GM21526 (cell line): ENCODE data around the gene GSK3A.

ENCODE experiments used
- ATAC-seq: cut with Tn5 transposase; IDR thresholded peaks from one replicate; pipeline ENCODE4 v1.9.1; 2021; ENCODE audit warnings: moderate library complexity; ENCODE audit not compliant: unreplicated experiment, low FRiP score

Gene GSK3A

GRCh38 chr19:42250666-42251531 lies 8.5 kb upstream of the GSK3A start:
- no peak for ATAC-seq

DNA sequence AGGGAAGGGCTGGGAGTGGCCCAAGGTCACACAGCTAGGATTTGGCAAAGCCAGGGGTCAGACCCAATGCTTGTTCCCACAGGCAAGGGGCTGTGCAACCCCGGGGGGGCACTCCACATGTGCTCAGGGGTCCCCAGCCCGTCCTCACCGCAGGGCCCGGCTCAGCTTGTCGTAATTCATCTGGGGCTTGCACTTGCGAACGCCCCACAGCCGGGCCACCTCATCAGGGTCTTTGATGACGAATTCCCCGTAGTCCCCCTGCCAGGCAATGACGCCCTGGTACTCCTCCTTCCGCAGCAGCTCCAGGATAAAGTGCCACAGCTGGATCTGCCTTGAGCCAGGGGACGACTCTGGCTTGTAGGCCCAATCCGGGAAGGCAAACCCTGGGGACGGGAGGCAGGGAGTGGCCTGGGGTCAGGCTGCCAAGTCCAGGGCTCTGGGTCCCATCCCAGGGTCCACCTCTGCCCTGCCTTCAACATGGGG lies 7.8 kb upstream of the GSK3A start:
- no peak for ATAC-seq

DNA sequence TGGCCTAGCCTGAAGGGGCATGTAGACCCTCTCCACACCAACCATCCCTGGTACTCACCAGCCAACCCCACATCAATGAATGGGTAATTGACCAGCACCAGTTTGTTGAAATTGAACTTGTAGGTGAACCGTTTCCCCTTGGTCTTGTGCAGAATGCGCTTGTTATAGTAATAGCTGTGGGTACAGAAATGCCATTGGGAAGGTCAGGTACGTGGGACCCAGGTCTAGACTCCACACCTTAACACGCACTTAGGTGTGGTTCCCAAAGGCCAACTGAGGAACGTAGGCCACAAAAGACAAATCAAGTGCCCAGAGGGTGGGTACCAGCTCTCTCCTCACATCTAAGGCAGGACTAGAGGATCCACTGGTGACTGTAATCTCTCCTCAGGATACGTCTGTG lies 7.4 kb upstream of the GSK3A start:
- no peak for ATAC-seq

GRCh38 chr19:42249149-42249750 lies 6.8 kb upstream of the GSK3A start:
- ATAC-seq, result no peak

DNA sequence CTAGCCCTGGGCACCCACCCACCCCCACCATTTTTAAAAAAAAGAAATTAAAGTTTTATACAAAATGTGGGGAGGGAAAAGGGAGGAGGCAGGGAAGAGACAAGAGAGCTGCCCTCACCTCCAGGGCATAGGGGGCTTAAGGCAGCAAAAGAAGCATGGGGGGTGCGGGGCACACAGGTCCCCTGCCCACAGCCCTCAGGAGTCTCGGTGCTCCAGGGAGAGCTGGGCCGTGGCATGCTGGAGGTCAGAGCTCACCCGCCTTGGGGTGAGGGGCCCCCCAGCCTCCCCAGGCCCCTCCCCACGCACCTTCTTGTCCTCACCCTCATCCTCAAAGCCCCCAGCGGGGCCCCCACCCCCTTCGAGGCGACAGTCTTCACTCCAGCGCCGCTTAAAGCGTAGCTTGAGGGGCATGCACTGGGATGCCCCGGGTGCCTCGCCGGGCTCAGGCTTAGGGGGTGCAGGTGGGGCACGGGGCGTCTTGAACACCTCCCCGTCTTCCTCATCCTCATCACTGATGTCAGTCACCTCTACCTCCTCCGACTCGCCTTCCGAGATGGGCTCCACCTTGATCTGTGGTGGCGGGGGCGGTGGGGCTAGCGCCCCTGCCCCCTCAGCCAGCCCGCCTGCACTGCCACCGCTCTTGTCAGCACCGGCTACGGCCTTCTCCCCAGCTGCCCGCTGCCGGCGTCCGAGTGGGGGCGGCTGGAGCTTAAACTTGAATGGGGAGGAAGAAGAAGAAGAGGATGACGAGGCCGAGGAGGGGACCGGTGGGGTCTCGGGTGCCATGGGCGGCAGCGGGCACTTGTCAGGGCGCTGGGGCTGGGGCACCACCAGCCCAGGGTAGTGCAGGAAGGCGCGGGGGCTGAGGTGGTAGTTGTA lies 6.1 kb upstream of the GSK3A start:
- ATAC-seq, result no peak

DNA sequence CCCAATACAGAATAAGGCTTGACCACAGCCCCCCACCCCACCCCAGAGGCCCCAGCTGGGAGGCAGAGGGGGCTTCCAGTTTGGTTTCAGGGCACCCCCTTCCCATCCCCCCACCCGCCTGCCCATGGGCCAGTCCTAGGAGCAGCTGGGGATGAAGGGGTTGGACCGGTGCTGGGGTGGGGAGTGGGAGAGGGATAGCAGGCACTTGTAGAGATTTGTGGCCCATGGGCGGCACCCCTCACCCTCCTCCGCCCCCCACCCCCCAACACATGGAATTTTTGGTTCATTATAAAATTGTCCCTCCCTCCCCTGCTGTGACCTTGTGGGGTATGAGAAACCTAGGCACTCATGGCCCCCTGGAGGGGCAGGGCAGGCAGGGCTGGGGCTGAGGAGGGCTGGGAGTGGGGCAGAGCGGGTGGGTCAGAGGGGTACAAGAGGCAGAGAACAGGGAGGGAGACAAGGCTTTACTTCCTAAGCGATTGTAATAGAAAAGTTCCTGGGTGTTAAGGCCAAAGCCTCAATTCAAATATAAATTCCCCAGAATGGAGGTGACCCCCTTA lies 5.3 kb upstream of the GSK3A start:
- ATAC-seq, result no peak

GRCh38 chr19:42246922-42247639 lies 4.7 kb upstream of the GSK3A start:
- ATAC-seq, result no peak

- no peak for ATAC-seq
Measured at GRCh38 chr19:42246143-42246921, 3.9 kb upstream of the GSK3A start.

- ATAC-seq, result no peak
Measured at GRCh38 chr19:42245231-42245630, 2.8 kb upstream of the GSK3A start.

DNA sequence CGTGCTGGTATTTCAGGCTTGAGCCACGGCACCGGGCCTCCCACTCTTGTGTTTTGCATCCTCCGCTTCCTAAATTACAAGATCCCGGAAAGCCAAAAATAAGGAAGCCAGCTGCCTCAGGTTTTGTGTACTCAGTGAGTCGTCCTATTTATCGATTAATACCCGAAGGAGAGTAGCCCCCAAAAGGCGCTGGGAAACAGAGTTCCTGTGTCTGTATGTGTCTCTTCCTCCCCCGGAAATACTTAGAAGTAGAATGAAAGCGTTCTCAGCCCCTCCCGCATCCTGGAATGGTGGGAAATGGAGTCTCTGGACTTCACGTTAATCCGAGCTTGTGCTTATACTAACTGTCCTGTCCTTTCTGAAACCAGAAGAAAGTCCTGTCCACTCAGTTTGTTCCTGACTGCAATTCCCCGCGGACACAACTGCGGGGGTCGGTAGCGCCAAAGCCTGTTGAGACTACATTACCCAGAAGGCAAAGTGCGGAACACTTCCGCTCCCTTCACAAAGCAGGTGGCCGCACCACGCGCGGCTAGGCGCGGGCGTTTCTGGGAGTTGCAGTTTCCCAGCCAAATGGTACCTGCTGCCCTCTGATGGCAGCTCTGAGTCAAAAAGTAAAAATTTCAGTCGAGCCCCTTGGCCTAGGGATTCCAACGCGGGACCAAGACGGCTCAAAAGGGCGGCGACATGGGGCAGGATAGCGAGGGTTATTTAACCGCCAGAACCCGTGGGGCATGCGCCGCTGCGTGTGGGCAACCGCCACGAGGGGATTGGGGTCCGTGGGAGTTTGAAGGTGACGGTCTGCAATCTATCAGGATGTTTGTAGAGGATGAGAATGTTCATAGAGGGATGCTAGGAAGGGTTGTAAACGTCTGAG lies 2.2 kb upstream of the GSK3A start:
- ATAC-seq, result no peak

- no peak for ATAC-seq
Measured at GRCh38 chr19:42242069-42242511, 312 bp downstream of the GSK3A start.

DNA sequence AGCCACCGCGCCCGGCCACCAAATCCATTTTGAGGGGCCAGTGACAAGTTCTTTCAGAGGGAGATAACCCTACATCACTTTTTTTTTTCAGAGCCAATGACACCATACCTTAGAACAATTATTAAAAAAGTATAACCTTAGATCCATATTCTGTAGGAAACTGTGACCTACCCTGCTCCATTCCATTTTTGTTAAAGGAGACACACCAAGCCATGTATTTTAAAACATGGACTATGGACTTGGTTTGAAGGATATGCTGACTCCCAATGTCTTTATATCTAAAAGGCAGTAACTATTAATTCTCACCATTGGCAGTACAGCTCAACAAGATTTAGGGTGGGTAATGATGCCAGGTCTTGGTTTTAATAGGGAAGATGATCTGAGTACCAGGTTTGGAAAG lies 1.1 kb downstream of the GSK3A start:
- no peak for ATAC-seq

DNA sequence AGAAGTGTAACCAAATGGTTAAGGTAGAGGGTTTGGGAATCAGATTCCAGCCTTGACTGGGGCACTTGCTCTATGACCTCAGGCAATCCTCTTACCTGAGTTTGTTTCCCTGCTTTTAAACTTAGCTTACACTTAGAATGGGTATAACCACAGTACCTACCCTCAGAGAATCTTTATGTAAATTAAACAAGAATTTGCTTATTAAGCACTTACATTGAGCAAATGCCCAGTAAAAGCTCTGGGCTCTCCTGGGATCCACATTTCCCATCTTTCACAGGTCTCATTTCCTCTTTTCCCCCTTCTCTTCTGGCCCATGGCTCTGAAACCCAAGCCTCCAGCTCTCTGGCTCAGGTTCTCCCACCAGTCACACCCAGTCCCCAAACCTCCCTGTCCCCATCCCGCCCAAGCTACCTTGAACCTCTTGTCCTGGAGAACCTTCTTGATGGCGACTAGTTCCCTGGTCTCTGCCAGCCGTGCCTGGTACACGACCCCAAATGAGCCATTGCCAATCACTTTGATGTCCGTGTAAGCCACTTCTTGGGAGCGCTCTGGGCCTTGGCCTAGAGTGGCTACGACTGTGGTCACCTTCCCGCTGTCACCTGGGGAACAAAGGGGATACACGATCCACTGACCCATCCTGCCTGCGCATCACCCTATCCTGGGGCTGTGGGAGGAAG lies 2.7 kb downstream of the GSK3A start:
- ATAC-seq, result no peak

GRCh38 chr19:42235181-42235580 lies 7.2 kb downstream of the GSK3A start:
- ATAC-seq, result no peak

DNA sequence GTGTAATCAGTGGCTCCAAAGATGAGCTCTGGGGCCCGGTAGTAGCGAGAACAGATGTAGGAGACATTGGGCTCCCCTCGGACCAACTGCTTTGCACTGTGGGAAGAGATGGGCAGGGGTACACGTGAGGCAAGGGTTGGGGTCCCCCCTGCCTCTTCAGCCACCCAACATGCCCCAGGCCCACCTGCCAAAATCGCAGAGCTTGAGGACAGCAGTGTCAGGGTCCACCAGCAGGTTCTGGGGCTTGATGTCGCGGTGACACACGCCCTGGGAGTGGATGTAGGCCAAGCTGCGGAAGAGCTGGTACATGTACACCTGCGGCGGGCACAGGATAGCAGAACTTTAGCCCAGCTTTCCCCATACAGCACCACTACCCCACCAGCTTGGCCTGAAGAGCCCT lies 8.0 kb downstream of the GSK3A start:
- ATAC-seq, result no peak

DNA sequence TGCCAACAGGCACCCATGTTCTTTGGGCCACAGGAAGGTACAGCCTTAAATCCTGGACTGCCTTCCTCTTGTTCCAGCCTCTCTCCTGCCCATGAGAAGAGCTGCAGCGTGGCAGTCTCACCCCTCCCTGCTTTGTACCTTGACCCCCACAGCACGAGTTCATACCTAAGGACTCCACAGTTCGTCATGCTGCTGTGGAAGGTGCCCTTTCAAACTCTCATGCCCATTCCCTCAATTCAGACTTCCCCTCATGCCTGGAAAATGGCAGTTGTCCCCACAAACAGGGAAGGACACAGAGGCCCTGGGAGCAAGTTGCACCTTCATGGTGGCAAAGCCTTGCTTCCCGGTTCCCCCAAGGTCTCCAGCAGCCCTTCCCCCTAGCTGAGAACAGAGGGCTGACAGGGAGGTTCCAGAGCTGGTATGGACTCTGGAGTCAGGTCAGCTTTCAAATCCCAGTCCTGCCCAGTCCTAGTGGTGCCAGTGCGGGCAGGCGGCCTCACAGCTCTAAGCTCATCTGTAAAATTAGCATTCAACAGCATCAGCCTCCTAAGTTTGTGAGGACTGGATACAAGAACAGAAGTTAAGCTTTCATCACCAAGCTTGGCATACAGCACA lies 8.6 kb downstream of the GSK3A start:
- no peak for ATAC-seq

GRCh38 chr19:42233106-42233505 lies 9.3 kb downstream of the GSK3A start:
- no peak for ATAC-seq
